ENCODE measurements around the gene GUCY1A1.
"Not testable (repeated sequence)": the region's sequence is repeated elsewhere in the genome, so short reads cannot be mapped to it uniquely, and the experiment has no call there.

Gene GUCY1A1, protein sequence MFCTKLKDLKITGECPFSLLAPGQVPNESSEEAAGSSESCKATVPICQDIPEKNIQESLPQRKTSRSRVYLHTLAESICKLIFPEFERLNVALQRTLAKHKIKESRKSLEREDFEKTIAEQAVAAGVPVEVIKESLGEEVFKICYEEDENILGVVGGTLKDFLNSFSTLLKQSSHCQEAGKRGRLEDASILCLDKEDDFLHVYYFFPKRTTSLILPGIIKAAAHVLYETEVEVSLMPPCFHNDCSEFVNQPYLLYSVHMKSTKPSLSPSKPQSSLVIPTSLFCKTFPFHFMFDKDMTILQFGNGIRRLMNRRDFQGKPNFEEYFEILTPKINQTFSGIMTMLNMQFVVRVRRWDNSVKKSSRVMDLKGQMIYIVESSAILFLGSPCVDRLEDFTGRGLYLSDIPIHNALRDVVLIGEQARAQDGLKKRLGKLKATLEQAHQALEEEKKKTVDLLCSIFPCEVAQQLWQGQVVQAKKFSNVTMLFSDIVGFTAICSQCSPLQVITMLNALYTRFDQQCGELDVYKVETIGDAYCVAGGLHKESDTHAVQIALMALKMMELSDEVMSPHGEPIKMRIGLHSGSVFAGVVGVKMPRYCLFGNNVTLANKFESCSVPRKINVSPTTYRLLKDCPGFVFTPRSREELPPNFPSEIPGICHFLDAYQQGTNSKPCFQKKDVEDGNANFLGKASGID

DNA sequence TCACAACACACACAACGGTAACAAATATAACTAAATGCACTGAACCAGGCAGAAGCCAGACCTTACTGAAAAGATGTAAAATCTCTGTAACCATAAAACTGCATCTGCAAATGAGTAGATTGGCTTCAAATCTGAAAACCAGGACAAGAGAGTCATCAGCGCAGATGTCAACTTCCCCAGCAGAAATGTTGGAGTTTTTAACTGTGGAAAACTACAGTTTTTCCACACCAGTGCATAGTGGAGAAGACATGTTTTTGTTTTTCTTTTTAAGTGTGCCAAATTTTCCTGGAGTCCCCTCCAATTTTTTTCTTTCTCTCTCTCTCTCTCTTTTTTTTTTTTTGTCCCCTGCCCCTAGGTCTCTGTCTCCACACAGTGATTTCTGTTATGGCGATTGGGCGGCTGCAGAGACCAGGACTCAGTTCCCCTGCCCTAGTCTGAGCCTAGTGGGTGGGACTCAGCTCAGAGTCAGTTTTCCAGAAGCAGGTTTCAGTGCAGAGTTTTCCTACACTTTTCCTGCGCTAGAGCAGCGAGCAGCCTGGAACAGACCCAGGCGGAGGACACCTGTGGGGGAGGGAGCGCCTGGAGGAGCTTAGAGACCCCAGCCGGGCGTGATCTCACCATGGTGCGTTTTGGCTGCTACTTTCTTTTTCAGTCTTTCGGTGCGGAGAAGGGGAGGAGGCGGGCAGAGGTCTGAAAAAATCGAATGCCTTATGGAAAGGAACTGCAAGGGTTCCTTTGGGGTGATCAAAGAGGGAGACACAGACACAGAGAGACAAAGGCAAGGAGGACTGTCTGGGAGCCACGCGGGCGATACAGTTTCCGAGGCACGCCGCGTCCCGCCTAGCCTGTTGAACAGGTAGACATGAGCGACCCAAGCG, at the start of gene GUCY1A1:
Gene GUCY1A1, plus strand, starts transcription at position 505 of the 878 bp plus-strand sequence. CDS start 30,020 bp downstream, outside the sequence.
- DNase-seq (ENCODE audit: low read depth): no peak

DNA sequence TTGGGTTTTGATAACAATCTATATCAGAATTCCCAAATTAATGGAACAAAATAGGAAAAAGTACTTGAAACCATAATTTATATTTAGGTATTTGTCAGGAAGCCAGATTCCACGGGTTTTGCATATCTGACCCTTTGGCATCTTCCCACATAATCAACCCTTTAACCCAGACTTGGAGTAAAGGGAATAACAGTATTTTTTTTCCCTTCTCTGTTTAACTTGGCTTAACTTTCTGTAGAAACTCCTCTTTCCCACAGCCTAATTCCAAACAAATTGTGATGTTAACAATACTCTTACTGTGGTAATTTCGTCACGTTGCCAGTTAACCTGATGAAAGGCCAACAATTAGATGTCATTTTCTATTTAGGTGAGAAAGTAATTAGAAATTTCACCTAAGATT, 49.4 kb upstream of the GUCY1A1 start:
- no peak for DNase-seq (ENCODE audit: low read depth)

DNA sequence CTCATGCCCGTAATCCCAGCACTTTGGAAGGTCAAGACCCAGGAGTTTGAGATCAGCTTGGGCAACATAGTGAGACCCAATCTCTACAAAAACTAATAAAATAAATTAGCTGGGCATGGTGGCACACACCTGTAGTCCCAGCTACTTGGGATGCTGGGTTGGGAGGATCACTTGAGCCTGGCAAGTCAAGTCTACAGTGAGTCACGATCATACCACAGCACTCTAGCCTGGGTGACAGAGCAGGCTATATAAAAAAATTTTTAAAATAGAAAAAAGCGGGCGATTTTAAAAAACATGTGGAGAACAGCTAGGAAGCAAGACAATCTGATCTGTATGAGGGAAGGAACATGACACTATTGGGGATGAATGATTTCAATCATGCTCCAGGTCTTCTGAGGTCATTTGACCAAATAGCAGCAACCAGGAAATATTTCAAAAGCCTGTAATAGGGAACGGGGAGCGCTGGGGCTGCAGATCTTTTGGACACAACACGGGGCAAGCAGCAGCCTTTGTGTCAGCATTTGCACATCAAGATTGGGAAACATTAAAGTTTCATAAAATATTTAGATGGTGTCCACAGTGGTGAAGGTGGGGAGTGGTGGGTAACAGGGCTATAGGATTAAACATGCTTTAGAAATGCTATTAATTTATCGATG, 48.3 kb upstream of the GUCY1A1 start:
- DNase-seq (ENCODE audit: low read depth): no peak

DNA sequence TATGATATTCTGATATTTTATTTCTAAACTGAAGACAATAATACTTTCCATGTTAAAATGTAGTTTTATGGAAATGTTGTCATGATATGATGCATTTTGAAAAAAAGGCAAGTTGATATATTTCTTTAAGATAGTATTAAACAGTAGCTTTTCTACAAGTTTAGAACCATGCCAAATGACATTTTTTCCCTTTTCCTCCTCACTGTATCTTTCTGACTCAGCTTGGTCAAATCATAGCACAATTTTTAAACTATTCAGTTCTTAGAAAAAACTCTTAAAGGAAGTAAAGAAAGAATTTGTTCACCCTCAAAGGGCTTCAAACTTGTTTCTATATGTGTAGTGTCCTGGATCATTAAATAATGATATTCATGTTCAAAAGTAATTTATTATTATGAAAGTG, 46.0 kb upstream of the GUCY1A1 start:
- DNase-seq (ENCODE audit: low read depth): no peak

DNA sequence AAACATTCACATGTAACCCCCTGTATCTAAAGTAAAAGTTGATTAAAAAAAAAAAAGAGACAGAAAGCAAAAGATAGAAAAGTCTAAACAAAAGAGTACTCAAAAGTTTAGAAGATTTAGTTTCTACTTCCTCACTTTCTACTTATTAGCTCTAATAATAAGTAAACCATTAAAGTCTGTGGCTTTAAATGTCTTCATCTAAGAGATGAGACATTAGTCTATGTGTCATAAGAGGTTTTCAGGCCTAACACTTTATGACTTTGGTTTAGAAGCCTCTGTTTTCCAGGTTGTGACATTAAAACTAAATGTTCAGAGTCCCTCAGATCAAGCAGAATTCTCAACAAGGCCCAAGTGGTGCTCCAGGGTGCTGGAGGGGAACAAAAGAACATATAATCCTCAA, 42.2 kb upstream of the GUCY1A1 start:
- DNase-seq (ENCODE audit: low read depth): no peak

DNA sequence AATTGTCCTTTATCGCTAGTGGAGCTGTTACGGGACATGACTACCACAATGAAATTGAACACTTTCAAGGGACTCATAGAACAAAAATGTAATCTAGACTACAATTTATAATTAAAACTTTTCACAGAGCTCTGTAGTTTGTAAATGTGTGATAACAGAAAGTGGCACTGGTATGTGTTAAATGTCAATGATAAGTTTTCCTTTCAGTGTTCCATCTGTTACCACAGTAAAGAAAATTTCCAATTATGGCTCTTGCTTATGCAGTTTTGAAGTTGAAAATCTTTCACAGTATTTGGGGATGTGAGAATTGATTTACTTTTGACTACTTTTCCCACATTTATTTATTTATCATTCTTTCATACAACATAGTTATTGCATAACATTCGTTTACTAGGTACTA, 40.1 kb upstream of the GUCY1A1 start:
- DNase-seq (ENCODE audit: low read depth): no peak

DNA sequence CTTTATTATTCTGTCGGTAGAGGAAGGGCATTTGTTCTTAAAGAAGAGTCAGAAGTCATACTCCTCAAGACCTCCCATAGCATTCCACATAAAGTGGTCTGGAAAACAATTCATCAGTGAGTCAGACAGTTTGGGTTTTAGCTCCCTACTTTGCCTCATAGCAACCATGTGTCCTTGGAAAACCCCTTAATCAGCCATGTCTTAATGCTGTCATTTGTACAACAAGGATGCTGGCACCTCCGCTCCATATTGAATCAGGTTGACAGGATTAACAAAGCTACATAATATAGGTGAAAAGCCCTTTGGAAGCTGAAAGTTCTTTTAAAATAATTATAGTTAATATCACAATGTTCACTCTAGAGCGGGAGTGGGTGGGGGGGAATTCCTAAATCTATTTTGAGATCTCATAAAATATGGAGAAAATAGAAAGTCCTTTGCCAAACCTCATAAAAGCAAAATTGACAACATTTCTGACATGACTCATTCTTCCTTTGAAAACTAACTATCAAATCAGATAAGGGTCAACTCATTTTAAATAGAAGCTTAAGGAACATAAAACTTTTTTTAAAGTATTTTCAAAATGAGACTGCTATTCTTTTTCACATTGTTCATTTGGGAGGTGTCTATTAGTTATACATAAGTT, 37.3 kb upstream of the GUCY1A1 start:
- no peak for DNase-seq (ENCODE audit: low read depth)

DNA sequence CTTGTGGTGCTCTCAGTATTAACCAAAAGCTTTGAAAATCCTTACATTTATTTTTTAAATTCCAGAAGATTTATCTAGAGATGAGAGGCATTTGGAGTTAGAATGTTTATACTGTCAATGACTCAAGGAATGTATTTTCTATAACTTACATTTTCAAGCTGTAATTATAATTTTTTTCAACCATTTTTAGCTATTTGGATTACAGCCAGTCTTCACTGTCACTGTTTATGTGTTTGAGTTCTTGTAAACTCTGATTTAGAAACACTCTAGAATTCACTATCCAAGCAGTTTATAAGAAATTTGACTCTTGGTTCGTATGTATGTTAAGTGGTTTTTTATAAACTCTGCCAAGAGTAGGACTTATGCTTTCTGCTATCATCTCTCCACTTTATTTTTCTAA, 36.7 kb upstream of the GUCY1A1 start:
- no peak for DNase-seq (ENCODE audit: low read depth)

DNA sequence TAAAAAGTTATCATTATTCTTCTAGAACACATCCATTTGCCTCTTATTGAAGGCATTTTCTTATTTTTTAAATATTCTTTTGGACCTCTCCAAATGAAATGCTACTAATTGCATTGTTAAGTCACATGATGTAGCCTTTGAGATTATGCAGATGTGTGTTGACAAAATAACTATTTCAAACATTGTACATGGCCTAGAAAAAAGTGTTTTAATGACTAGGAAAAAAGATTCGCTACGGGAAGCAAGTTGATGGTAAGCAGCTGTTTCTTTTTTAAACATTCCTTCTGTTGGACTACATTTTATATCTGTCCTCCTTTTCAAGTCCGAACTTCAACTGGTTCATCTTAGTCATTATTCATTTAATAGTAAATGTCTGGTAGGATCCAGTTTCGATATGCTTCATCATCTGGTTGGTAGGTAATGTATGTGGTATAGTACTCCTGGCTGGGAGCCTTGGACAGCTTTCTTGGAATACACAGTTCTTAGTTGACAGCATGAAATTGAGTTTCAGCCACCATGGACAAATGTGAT, 34.3 kb upstream of the GUCY1A1 start:
- DNase-seq (ENCODE audit: low read depth): no peak

DNA sequence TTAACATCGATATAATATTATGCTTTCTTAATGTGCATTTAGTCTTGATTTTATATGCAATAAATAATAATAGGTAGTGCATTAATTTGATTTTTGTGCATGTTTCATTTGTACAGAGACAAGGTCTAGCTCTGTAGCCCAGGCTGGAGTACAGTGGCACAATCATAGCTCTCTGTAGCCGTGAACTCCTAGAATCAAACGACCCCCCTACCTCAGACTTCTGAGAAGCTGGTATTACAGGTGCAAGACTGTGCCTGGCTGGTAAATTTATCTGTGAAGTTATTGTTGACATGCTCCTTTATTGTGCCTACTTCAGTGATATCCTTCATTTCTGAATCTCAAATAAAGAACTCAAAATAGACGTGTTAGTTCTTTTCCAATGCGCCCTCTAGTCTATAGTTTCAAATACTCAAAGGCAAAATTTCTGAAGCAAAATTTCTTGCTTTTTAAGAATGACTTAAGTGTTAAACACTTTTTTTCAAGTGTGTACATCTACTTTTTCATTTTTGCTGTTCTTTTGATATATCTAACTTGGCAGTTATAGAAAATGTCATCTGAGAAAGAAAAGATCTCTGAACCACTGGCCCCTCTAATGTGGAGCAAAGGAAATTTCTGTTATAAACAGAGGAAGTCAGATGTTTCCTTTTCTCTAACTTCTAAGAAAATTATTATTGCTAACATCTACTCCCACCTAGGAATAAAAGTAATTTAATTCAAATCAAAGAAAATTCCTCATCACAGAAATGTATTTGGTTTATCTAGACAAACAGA, 28.3 kb upstream of the GUCY1A1 start:
- no peak for DNase-seq (ENCODE audit: low read depth)

DNA sequence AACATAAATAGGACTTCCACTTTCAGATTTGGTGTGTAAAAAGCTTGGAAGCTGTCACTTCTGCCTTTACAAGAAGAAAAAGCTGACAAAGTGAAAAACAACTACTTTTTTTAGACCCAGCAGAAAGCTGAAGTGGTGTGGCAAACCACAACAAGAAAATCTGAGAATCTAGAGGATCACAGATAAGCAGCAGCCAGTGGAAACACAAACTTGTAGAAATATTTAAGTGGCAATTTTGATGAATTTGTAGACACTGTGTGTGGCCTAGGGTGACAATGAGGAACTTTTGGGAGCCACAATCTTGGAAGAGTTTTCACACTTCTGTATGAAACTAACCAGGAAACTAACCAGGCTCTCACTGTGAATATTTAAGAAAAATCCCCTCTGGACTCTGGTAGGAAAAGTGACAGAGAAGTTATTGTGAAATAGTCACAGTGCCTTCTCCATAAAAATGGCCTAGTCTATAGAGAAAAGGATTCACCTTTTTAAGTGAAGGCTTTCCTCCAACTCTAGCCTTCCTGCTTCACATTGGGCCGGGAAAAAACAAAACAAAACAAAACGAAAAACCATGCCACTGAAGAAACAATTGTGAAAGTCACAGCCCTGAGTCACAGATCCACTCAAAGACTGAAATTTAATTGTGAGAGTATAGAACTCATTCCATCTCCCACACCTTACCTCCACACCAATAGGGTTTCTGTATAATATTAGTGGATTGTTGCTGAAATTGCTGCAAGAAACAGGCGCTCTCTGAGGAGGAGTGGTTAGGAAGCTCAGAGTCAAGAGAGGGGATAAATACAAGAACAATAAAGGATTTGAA, 26.7 kb upstream of the GUCY1A1 start:
- DNase-seq (ENCODE audit: low read depth): no peak

DNA sequence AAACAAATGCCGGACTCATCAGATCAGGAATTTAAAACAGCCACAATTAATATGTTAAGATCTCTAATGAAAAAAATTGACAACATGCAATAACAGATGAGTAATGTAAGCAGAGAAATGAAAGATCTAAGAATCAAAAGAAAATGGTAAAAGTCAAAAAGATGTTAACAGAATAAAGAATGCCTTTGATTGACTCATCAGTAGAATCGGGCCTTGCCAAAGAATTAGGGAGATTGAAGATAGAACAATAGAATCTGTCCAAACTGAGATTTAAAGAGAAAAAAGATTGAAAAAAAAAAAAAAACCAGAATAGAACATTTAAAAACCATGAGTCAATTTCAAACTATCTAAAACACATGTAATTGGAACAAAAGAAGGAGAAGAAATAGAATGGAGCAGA, 25.9 kb upstream of the GUCY1A1 start:
- DNase-seq (ENCODE audit: low read depth): no peak

DNA sequence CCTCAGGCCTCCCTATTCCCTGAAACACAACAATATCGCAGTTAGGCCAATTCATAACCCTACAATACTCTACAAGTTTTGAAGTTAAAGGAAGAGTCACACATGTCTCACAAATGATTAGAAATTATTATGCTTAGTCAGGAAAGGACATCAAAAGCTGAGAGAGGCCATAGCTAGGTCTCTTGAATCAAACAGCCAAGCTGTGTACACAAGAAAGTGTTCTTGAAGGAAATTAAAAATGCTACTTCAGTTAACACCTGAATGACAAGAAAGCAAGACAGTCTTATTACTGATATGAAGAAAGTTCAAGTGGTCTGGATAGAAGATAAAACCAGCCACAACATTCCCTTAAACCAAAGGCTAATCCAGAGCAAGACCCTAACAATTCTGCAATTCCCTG, 23.6 kb upstream of the GUCY1A1 start:
- no peak for DNase-seq (ENCODE audit: low read depth)

DNA sequence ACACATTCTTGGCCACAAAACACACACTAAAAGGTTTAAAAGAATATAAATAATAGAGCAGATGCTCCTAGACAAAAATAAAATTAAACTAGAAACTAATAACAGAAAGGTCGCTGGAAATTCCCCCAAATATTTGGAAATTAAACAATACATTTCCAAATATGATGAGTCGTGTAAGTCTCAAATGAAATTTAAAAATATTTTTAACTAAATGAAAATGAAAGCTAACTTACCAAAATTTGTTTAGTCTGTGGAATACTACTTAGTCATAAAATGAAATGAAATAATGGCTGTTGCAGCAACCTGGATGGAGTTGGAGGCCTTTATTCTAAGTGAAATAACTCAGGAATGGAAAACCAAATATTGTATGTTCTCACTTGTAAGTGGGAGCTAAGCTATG, 20.6 kb upstream of the GUCY1A1 start:
- no peak for DNase-seq (ENCODE audit: low read depth)

DNA sequence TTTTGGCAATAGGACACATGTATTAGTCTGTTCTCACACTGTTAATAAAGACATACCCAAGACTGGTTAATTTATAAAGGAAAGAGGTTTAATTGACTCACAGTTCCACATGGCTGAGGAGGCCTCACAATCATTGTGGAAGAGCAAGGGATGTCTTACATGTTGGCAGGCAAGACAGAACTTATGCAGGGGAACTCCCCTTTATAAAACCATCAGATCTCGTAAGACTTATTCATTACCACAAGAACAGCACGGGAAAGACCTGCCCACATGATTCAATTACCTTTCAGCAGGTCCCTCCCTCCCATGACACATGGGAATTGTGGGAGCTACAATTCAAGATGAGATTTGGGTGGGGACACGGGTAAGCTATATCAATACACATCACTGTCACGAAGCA, 15.9 kb upstream of the GUCY1A1 start:
- DNase-seq (ENCODE audit: low read depth): not testable (repeated sequence)

DNA sequence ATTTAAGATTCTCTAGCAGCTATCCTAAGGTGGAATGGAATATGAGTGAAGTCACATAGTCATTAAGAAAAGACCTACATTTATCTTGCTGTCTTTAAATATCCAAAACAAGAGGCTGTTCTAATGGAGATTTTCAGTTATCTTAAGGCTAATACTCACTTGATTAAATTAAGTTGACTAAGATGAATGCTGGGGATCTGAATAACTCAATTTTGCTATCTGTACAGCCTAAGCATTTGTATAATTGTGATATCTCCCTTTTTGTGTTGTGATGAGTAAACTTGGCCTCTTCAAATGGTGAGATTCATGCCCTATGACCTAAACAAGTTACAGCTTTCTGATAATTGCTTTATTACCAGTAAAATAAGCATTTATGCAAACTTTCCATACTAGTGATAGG, 13.6 kb upstream of the GUCY1A1 start:
- no peak for DNase-seq (ENCODE audit: low read depth)

DNA sequence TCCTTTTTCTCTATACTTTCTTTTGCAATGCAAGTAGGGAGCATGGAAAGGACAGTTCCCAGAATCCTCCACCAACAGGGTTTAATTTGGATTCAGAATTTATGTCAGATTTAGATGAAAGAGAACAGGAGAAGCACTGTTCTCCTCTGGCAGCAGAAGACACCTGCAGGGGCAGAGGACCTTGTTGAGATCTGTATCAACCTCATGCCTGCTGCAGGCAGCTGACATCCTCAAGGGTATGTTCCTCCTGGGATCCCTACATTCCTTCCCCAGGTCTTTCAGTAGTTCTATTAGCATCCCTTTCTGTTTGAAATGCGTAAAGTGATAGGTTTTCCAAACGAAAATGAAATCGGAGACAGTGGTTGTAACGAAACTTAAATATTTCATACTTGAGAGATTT, 10.6 kb upstream of the GUCY1A1 start:
- no peak for DNase-seq (ENCODE audit: low read depth)

DNA sequence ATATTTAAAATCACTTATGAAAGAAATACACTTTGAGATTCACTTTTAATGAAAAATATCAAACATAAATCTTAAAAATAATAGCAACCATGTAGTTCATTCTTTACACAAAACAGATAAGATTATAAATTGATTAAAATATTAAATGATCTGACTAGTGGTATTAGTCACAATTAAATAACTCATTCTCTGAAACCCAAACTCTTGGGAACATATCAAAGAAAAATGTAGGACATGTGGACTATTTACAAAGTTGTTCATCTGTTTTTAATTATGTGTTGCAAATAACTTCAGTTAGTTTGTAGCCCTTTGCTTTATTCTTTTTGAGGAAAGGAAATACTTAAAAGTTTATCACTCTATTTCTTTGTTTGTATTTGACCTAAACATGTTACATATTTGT, 9.5 kb upstream of the GUCY1A1 start:
- no peak for DNase-seq (ENCODE audit: low read depth)

DNA sequence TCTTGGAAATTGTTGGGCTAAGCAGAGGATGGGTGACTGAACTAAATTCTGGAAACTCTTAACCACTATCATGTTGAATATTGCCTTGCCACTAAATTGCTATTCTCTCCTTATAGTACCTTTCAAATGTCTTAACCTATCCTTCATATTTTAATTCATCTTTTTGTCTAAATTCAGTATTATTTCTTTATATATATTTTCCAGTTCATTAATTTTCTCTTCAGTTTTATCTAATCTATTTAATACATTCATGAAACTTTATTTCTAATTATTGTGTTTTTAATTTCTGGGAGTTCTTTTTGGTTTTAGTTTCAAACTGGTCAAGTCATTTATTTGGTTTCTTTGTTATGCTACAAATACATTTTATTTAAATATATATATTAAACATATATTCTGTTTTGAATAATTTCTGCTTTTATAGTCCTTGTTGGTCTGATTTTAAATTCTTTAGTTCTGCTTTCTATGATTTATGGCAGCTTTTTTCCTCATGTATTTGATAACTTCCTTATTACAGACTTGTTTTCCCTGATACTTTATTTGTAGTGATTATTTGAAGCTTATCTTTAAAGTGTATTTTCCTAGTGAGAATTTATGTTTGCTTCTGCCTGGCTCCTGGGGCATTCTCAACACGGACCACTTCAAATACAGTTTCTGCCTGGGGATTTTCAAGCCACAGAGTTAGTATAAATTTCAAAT, 8.5 kb upstream of the GUCY1A1 start:
- no peak for DNase-seq (ENCODE audit: low read depth)

Data from HS-27A (cell line).